H1 (cell line): ENCODE results near the gene PTER. TPM values are rescaled to one million over a fixed set of nuclear protein-coding genes. Genes with fewer than 3 reads are reported as not detected.

Source experiments
- CTCF ChIA-PET: fragments of 300-600 bp; sonication (Branson Sonifier 250); formaldehyde crosslinking; loops from one replicate; lab custom pipeline; 2021; ENCODE audit not compliant: partially characterized antibody; lab: Charles Lee
- POLR2A ChIA-PET: fragments of 300-600 bp; sonication (Branson Sonifier 250); formaldehyde crosslinking; loops from one replicate; lab custom pipeline; 2021; ENCODE audit warnings: inconsistent platforms; ENCODE audit not compliant: partially characterized antibody; lab: Charles Lee
- DNase-seq, 2 experiments: peaks; one replicate each; pipeline versions ENCODE4 v3.0.0 to v3.0.0-alpha.2; 2010 to 2022; ENCODE audit warnings: low spot score in 2 of 2, low read depth in 1 of 2, mixed read lengths in 1 of 2
- FAIRE-seq: peaks from 2 replicates; lab custom pipeline; 2011; peaks lifted over from hg19 to GRCh38; lab: Jason Lieb, UNC
- H2AFZ ChIP-seq: 2 replicates; pipeline ENCODE4 v1.8.1; 2012; ENCODE audit warnings: low read length, inconsistent platforms
- H2AK5ac ChIP-seq: 2 replicates; pipeline ENCODE4 v1.6.1; 2013; ENCODE audit warnings: low read depth, low read length
- H2BK120ac ChIP-seq: replicated peaks from 2 replicates; pipeline ENCODE3; 2013; ENCODE audit warnings: low read depth, low read length, inconsistent platforms
- H2BK12ac ChIP-seq: 2 replicates; pipeline ENCODE4 v1.6.1; 2013; ENCODE audit warnings: low read depth, low read length
- H2BK15ac ChIP-seq: 2 replicates; pipeline ENCODE4 v1.6.1; 2013; ENCODE audit warnings: low read length
- H2BK20ac ChIP-seq: 2 replicates; pipeline ENCODE4 v1.6.1; 2013; ENCODE audit warnings: low read length
- H2BK5ac ChIP-seq: 2 replicates; pipeline ENCODE4 v1.6.1; 2013; ENCODE audit warnings: low read depth, low read length
- H3K14ac ChIP-seq: 2 replicates; pipeline ENCODE4 v1.6.1; 2013; ENCODE audit warnings: inconsistent platforms; ENCODE audit not compliant: insufficient read length
- H3K18ac ChIP-seq: 2 replicates; pipeline ENCODE4 v1.6.1; 2013; ENCODE audit warnings: low read length; ENCODE audit errors: extremely low read depth
- H3K23ac ChIP-seq: 2 replicates; pipeline ENCODE4 v1.6.1; 2013; ENCODE audit warnings: inconsistent platforms; ENCODE audit not compliant: insufficient read length
- H3K23me2 ChIP-seq: 2 replicates; pipeline ENCODE4 v1.6.1; 2013; ENCODE audit warnings: low read depth, low read length
- H3K27ac ChIP-seq: 2 replicates; pipeline ENCODE4 v1.6.1; 2011; ENCODE audit warnings: low read depth, low read length, inconsistent platforms
- H3K27me3 ChIP-seq, 4 experiments: replicated peaks in 1 of 4; 1 replicate in 1 of 4; 2 replicates in 3 of 4; pipeline versions ENCODE4 v1.6.1 to v1.8.1; 2011 to 2013; ENCODE audit warnings: low read length in 3 of 4, mild to moderate bottlenecking in 3 of 4, inconsistent platforms in 2 of 4, mixed read lengths in 2 of 4, moderate library complexity in 1 of 4; ENCODE audit not compliant: control insufficient read depth in 3 of 4, insufficient read depth in 3 of 4; ENCODE audit errors: extremely low read depth in 1 of 4
- H3K36me3 ChIP-seq, 4 experiments: 2 replicates each; pipeline versions ENCODE4 v1.6.1 to v1.8.1; 2011 to 2013; ENCODE audit warnings: mild to moderate bottlenecking in 4 of 4, low read length in 3 of 4, moderate library complexity in 2 of 4, control low read depth in 1 of 4, inconsistent platforms in 1 of 4; ENCODE audit not compliant: insufficient read depth in 4 of 4, control insufficient read depth in 2 of 4
- H3K4ac ChIP-seq: replicated peaks from 2 replicates; pipeline ENCODE3; 2013; ENCODE audit warnings: low read length, low read depth, mixed read lengths, inconsistent platforms; ENCODE audit not compliant: insufficient read length
- H3K4me1 ChIP-seq, 4 experiments: replicated peaks in 1 of 4; 1 replicate in 1 of 4; 2 replicates in 3 of 4; pipeline versions ENCODE4 v1.6.1 to v1.8.1; 2011 to 2013; ENCODE audit warnings: low read length in 3 of 4, inconsistent platforms in 2 of 4, mixed read lengths in 1 of 4; ENCODE audit not compliant: insufficient read depth in 4 of 4, control insufficient read depth in 3 of 4
- H3K4me2 ChIP-seq, 2 experiments: 2 replicates each; pipeline versions ENCODE4 v1.6.1 to v1.8.1; 2011 to 2013; ENCODE audit warnings: low read depth in 2 of 2, low read length in 2 of 2, control low read depth in 1 of 2, inconsistent platforms in 1 of 2, mild to moderate bottlenecking in 1 of 2; ENCODE audit not compliant: insufficient read depth in 1 of 2
- H3K4me3 ChIP-seq, 4 experiments: fragments of 200-600, 300-600 bp in 1 of 4; sonication (generic), shearing (Covaris generic), sonication (Bioruptor Twin) in 1 of 4; 2 replicates each; pipeline versions ENCODE4 v1.5.1 to v1.8.1; 2011 to 2016; ENCODE audit warnings: low read length in 4 of 4, low read depth in 3 of 4, control low read depth in 2 of 4, inconsistent platforms in 2 of 4, mild to moderate bottlenecking in 2 of 4, mixed read lengths in 1 of 4, moderate library complexity in 1 of 4; ENCODE audit not compliant: insufficient read depth in 2 of 4; ENCODE audit errors: extremely low read depth in 1 of 4
- H3K56ac ChIP-seq: replicated peaks from 2 replicates; pipeline ENCODE3; 2013; ENCODE audit warnings: low read depth, mild to moderate bottlenecking, mixed read lengths, low read length, inconsistent platforms; ENCODE audit not compliant: insufficient read length
- H3K79me1 ChIP-seq: 2 replicates; pipeline ENCODE4 v1.6.1; 2013; ENCODE audit warnings: low read depth, low read length, control low read depth
- H3K79me2 ChIP-seq, 2 experiments: 2 replicates each; pipeline versions ENCODE4 v1.6.1 to v1.8.1; 2012 to 2013; ENCODE audit warnings: low read length in 2 of 2, mild to moderate bottlenecking in 2 of 2, inconsistent platforms in 1 of 2; ENCODE audit not compliant: insufficient read depth in 2 of 2, control insufficient read depth in 1 of 2
- H3K9ac ChIP-seq, 4 experiments: replicated peaks in 1 of 4; 1 replicate in 1 of 4; 2 replicates in 3 of 4; pipeline versions ENCODE4 v1.6.1 to v1.8.1; 2011 to 2013; ENCODE audit warnings: low read depth in 3 of 4, low read length in 3 of 4, control low read depth in 2 of 4, mild to moderate bottlenecking in 2 of 4, moderate library complexity in 2 of 4, inconsistent platforms in 1 of 4; ENCODE audit errors: extremely low read depth in 1 of 4
- H3K9me3 ChIP-seq, 2 experiments: 2 replicates each; pipeline versions ENCODE4 v1.6.1 to v1.8.1; 2012 to 2013; ENCODE audit warnings: mild to moderate bottlenecking in 2 of 2, moderate library complexity in 2 of 2, control low read depth in 1 of 2, inconsistent platforms in 1 of 2, low read depth in 1 of 2, low read length in 1 of 2, mixed read lengths in 1 of 2; ENCODE audit not compliant: insufficient read depth in 2 of 2
- H4K20me1 ChIP-seq, 2 experiments: replicated peaks in 1 of 2; 2 replicates each; pipeline versions ENCODE3 to v1.8.1; 2011 to 2013; ENCODE audit warnings: inconsistent platforms in 2 of 2, low read length in 2 of 2, mild to moderate bottlenecking in 1 of 2; ENCODE audit not compliant: insufficient read depth in 2 of 2, control insufficient read depth in 1 of 2
- H4K5ac ChIP-seq: 2 replicates; pipeline ENCODE4 v1.6.1; 2013; ENCODE audit warnings: low read length, low read depth, mixed read lengths, inconsistent platforms; ENCODE audit not compliant: insufficient read length
- H4K8ac ChIP-seq: 2 replicates; pipeline ENCODE4 v1.8.0; 2013; ENCODE audit warnings: mild to moderate bottlenecking, moderate library complexity, low read length, inconsistent platforms; ENCODE audit not compliant: insufficient read depth; ENCODE audit errors: extremely low read depth
- H4K91ac ChIP-seq: replicated peaks from 2 replicates; pipeline ENCODE3; 2013; ENCODE audit warnings: low read length, mixed read lengths, inconsistent platforms; ENCODE audit not compliant: insufficient read length
- HDAC2 ChIP-seq, 2 experiments: fragments of 300-600 bp in 1 of 2; sonication (generic) in 1 of 2; IDR thresholded peaks; 2 replicates each; pipeline ENCODE4 v1.6.1; 2011 to 2012; ENCODE audit warnings: low read depth in 2 of 2, low read length in 2 of 2, mild to moderate bottlenecking in 2 of 2, moderate library complexity in 2 of 2, borderline replicate concordance in 1 of 2, inconsistent platforms in 1 of 2
- WGBS, 2 experiments: shearing (Covaris generic) in 1 of 2; methylation state at CpG; one replicate each; pipeline versions ENCODE4 v1.1.6 to v1.1.7; 2013 to 2015; ENCODE audit warnings: low lambda C conversion rate in 2 of 2, mixed read lengths in 2 of 2, inconsistent platforms in 1 of 2, low coverage in 1 of 2, missing lambda C conversion rate in 1 of 2; ENCODE audit not compliant: insufficient replicate concordance in 2 of 2, insufficient coverage in 1 of 2, insufficient read length in 1 of 2; ENCODE audit errors: extremely low coverage in 1 of 2, missing lambda C conversion rate in 1 of 2; 5-methylcytosine and 5-hydroxymethylcytosine counted together
- polyA plus RNA-seq, 7 experiments: library from polyadenylated mRNA; depleted of rRNA in 3 of 7; stranded (reverse) in 5 of 7; unstranded in 2 of 7; fragments of >200 nt in 5 of 7; fragments of 200-250 nt in 2 of 7; gene quantifications; 1 replicate in 5 of 7; 2 replicates in 1 of 7; 4 replicates in 1 of 7; pipeline versions ENCODE4 v1.2.1 to v1.2.3, GENCODE V29; 2011 to 2013; ENCODE audit warnings: missing spikeins in 2 of 7, mixed read lengths in 2 of 7
- total RNA-seq: library from RNA; stranded (reverse); fragmentation: NEBNext Ultra II Directional; extraction: Animal tissue kit (Norgen Biotek cat#: 25700); gene quantifications from 2 replicates; pipeline ENCODE4 v1.2.1, GENCODE V29; 2021

The PTER gene
- total and polyA plus RNA-seq, 2 of the 8 experiments (the other 6 are each of a cell fraction or from before 2014, with no cell fraction given), result 4.4 to 7.8 TPM

DNA sequence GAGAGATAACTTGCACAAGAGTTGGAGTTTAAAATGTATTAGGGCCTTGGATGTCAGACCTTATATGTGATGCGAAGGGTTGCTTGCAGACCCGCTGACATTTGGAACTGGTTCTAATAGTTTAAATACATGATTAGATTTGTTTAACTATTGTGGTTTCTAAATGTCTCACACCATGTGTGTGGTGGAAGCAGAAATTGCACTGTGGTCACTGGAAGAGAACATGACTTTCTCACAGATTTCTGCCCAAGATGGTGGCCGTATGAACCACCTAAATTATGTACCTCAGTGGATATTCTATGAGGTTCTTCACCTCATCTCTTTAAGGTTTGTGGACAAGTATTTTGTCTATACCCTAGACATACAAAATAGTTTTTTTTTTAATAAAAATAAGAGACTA is 93.0 kb downstream of the PTER start:
- H2AFZ ChIP-seq, result no peak overlapping the region
- no peaks in the 10 kb centered on the region for H3K79me1 ChIP-seq
- peaks cover 0 to 5% (median 4%) of the 10 kb centered on the region in 4 experiments; a peak in 4 of 7 replicates for H3K4me1 ChIP-seq
- no peak overlapping the region for H3K14ac ChIP-seq
- no peak overlapping the region for H3K56ac ChIP-seq
- no peaks in the 10 kb centered on the region for H3K9me3 ChIP-seq
- no peak overlapping the region for H2BK120ac ChIP-seq
- H3K23ac ChIP-seq, result no peak overlapping the region
- ChIA-PET CTCF (interaction anchor here (1.5 kb wide), 1 partner anchor 15 kb away, joined by 6 read pairs; no protein-coding TSS in a partner anchor), POLR2A (no interaction called here)
- no peak overlapping the region for H3K4ac ChIP-seq
- H4K20me1 ChIP-seq, result no peaks in the 10 kb centered on the region
- TF ChIP-seq HDAC2 (IDR thresholded peaks at IDR 0.05; ENCODE audit: borderline replicate concordance in 1 of 2, low read depth in 2 of 2, low read length in 2 of 2), result no peak
- TF ChIP-seq, all 59 proteins: peak for 0
- H3K4me3 ChIP-seq, result no peak overlapping the region
- DNase-seq (no peak), FAIRE-seq (no peak)
- H3K27me3 ChIP-seq, result 0 out of 7 replicates have a peak, but pooled peaks cover 0 to 3% (median 0%) of the 10 kb centered on the region in 4 experiments
- no peak overlapping the region for H4K91ac ChIP-seq
- H2BK15ac ChIP-seq, result no peak overlapping the region
- 88% methylated on average over 3 of the region's 3 CpGs; no CpG with 5 or more reads in 1 of the 2 experiments for WGBS, 2 experiments
- no peaks in the 10 kb centered on the region for H3K79me2 ChIP-seq
- no peak overlapping the region for H2AK5ac ChIP-seq
- no peaks in the 10 kb centered on the region for H3K36me3 ChIP-seq
- no peak overlapping the region for H4K8ac ChIP-seq
- H3K9ac ChIP-seq, result no peak overlapping the region
- H2BK5ac ChIP-seq, result no peak overlapping the region
- H3K4me2 ChIP-seq, result no peak overlapping the region
- no peak overlapping the region for H3K27ac ChIP-seq
- H3K23me2 ChIP-seq, result no peaks in the 10 kb centered on the region
- no peak overlapping the region for H2BK20ac ChIP-seq
- H2BK12ac ChIP-seq, result no peak overlapping the region
- H4K5ac ChIP-seq, result no peak overlapping the region
- no peak overlapping the region for H3K18ac ChIP-seq
